GM10248 (cell line): ENCODE results near the gene SHROOM3.

Experiments
- CTCF ChIA-PET: fragments of 300-600 bp; sonication (Branson Sonifier 250); formaldehyde crosslinking; extraction: SDS; loops from one replicate; lab custom pipeline; 2021; ENCODE audit warnings: antibody characterized with exemption; lab: Yijun Ruan, JAX
- POLR2A ChIA-PET: fragments of 350-650 bp; sonication (Branson Sonifier 250); formaldehyde crosslinking; extraction: SDS; loops from one replicate; lab custom pipeline; 2020; ENCODE audit warnings: antibody characterized with exemption; lab: Yijun Ruan, JAX
- DNase-seq: peaks from one replicate; pipeline ENCODE4 v3.0.0; 2012; ENCODE audit errors: extremely low spot score
- TF ChIP-seq, protein P1 (sequence below): IDR thresholded peaks from 2 replicates; pipeline ENCODE4 v1.5.1; 2012; ENCODE audit warnings: mild to moderate bottlenecking, low read depth; ENCODE audit errors: extremely low read depth, missing control alignments, control extremely low read depth

SHROOM3 gene

DNA sequence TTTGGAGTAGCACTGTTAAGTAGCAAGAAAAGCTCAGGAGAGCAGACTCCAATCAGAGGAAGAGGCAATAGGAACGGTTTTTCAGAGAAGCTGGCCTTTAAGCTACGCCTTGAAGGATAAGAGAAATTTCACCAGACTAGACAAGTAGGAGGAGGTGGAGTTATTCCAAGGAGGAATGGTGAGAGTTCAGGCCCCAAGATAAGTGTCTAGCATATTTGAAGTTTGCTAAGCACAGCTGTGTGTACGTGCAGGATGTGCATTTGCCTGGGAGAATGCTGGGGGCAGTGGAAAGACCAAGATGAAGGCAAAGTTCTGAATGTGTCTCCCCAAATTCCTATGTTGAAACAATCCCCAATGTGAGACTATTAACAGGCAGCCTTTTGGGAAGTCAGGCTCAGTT is 371.3 kb downstream of the SHROOM3 start:
- no peak for DNase-seq
- POLR2A ChIA-PET: no interaction called here
- CTCF ChIA-PET: interaction anchor here (0.9 kb wide), 2 partner anchors 13 to 65 kb away, joined by 3 read pairs; no protein-coding TSS in a partner anchor
- TF ChIP-seq, protein P1, sequence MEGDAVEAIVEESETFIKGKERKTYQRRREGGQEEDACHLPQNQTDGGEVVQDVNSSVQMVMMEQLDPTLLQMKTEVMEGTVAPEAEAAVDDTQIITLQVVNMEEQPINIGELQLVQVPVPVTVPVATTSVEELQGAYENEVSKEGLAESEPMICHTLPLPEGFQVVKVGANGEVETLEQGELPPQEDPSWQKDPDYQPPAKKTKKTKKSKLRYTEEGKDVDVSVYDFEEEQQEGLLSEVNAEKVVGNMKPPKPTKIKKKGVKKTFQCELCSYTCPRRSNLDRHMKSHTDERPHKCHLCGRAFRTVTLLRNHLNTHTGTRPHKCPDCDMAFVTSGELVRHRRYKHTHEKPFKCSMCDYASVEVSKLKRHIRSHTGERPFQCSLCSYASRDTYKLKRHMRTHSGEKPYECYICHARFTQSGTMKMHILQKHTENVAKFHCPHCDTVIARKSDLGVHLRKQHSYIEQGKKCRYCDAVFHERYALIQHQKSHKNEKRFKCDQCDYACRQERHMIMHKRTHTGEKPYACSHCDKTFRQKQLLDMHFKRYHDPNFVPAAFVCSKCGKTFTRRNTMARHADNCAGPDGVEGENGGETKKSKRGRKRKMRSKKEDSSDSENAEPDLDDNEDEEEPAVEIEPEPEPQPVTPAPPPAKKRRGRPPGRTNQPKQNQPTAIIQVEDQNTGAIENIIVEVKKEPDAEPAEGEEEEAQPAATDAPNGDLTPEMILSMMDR: no peak

DNA sequence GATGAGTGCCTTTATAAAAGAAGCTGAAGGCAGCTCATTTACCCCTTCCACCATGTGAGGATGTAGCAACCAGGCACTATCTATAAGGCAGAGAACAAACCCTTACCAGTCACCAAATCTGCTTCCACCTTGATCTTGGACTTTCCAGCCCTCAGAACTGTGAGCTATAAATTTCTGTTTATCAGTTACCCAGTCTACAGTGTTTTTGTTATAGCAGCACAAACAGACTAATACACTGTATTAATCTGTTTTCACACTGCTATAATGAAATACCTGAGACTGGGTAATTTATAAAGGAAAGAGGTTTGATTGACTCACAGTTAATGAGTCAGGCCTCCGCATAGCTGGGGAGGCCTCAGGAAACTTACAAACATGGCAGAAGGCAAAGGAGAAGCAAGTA is 371.7 kb downstream of the SHROOM3 start:
- ChIA-PET CTCF (interaction anchor here (0.9 kb wide), 2 partner anchors 13 to 64 kb away, joined by 3 read pairs; no protein-coding TSS in a partner anchor), POLR2A (no interaction called here)
- no peak for DNase-seq
- TF ChIP-seq, protein P1: no peak

DNA sequence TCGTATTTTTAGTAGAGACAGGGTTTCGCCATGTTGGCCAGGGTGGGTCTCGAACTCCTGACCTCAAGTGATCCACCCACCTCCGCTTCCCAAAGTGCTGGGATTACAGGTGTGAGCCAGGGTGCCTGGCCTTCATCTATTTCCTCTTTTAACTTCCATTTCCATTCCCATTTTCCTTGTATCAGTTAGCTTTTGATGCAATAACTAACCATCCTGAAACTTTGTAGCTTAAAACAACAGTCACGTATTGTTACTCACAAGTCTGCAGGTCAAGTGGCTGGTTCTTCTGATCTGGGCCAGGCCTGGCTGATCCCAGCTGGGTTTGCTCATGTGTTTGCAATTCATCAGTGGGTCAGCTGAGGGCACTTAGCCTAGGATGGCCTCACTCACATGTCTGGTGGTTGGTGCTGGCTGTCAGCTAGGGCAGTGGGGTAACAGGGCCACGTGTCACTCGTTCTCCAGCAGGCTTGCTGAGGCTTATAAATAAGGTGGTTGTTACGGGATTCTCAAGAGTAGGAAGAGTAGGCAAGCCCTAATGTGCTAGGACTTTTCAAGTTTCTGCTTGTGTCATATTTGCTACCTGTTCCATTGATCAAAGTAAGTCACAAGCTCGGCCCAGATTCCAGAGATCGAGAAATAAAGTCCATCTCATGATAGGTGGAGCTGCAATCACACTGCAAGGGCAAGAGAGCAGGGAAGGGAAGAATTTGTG is 374.7 kb downstream of the SHROOM3 start:
- TF ChIP-seq, protein P1: no peak

DNA sequence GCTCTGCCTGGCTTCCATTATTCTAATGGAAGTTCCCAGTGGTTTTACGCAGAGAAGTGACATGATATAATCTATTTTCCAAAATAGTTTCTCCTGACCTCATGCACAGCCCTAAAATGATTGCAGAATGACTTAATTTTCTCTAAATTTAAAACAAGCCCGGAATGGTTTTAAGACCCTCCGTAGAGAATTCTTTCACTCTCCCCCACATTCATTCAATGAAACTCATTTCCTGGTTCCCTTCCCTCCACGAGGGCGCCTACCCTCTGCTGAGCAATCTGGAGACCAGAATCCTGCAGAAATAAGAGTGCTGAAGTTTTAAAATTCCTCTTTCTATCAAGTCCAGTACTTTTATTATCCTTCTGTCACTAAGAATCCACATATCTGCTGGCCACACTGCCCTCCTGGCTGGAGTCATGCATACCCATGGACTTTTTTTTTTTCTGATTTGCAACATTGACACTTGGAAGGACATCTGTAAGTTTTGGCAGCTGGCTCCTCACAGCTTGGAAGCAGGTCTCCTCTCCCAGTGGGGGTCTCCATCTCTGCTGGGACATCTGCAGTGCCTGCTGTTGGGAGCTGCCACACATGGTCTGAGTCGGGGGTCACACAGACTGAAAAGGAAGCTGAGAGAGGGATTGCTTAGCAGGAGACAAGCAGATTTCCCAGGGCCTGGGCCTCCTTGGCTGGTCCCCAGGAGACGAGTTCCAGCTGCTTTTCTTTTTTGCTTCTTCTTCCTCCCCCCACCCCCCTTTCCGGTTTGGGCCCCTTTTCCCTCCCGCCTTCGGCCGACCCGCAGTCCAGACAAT is 376.8 kb downstream of the SHROOM3 start:
- DNase-seq: no peak
- TF ChIP-seq, protein P1: no peak
- ChIA-PET CTCF (interaction anchor here (0.9 to 1.6 kb wide), 3 partner anchors 10 to 391 kb away, joined by 3 to 4 read pairs (median 3); no protein-coding TSS in a partner anchor), POLR2A (interaction anchor here (0.7 kb wide), 1 partner anchor 38 kb away, joined by 9 read pairs; no protein-coding TSS in a partner anchor)

More for the DNA sequence above, 374.7 kb downstream of the SHROOM3 start:
- ChIA-PET CTCF (interaction anchor here (1.7 kb wide), 1 partner anchor 16 kb away, joined by 5 read pairs; no protein-coding TSS in a partner anchor), POLR2A (interaction anchor here (0.6 kb wide), 1 partner anchor 45 kb away, joined by 4 read pairs; no protein-coding TSS in a partner anchor)
- no peak for DNase-seq

DNA sequence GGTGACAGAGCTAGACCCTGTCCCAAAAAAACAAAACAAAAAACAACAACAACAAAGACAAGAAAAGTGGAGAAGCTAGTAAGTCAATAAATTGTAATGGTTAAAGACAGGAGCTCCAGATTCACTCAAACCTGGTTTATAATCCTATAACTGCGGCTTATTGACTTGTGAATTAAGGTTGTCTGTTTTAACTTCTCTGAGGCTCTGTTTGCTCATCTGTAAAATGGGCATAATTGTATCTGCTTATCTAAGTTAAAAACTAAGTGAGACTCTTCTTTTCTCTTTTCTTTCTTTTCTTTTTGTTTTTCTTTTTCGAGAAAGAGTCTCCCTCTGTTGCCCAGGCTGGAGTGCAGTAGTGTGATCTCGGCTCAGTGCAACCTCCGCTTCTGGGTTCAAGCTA is 378.0 kb downstream of the SHROOM3 start:
- no peak for DNase-seq
- POLR2A ChIA-PET: no interaction called here
- CTCF ChIA-PET: interaction anchor here (1.4 to 1.6 kb wide), 2 partner anchors 9 to 14 kb away, joined by 3 to 4 read pairs; no protein-coding TSS in a partner anchor
- TF ChIP-seq, protein P1: no peak

DNA sequence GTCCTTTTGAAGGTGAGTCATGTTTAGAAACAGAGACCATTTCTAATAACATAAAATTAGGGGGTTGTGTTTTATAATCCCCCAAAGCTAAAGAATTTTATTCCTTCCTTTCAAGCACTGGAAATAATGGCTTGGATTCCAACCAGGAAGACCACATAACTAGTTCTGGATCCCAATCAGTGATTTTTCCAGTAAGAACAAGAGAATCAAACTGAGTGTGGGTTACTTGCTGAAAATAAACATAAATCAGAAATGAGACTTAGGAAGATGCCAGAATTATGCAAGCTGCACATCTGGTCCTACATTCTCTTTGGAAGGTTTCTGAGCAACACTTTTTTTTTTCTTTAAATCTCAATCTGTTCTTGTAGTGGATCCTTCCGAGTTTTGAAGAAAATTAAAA is 386.6 kb downstream of the SHROOM3 start:
- POLR2A ChIA-PET: no interaction called here
- TF ChIP-seq, protein P1: no peak
- CTCF ChIA-PET: interaction anchor here (1.1 to 1.5 kb wide), 3 partner anchors 9 to 30 kb away, joined by 3 read pairs; no protein-coding TSS in a partner anchor
- DNase-seq: no peak
